NCI-H1105 (cell line): ENCODE results near the gene CST11.

Source experiments
- DNase-seq: peaks from one replicate; lab custom pipeline; 2025; lab: John Stamatoyannopoulos, UW

CST11 gene

GRCh38 chr20:23419995-23420901 lies 32.4 kb downstream of the CST11 start:
- DNase-seq: peak; percentile 25

GRCh38 chr20:23419657-23419994 lies 33.0 kb downstream of the CST11 start:
- DNase-seq: no peak

DNA sequence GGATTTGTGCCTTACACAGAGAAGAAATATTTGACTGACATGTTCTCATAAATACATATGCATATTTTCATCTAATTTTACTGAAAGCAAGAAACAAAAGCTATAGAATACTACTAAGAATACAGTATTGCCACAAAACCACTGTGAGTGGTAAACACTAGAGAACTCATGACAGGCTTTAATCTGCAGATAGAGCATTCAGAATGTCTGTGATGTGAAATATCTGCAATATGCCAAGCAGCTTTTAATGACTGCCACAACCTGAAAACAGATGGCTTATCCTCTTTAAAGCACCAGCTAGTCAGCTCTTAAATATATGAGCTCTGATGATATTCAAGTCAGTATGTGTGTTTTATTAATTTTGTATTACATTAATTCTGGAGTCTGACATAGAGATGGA lies 34.8 kb downstream of the CST11 start:
- DNase-seq: no peak

DNA sequence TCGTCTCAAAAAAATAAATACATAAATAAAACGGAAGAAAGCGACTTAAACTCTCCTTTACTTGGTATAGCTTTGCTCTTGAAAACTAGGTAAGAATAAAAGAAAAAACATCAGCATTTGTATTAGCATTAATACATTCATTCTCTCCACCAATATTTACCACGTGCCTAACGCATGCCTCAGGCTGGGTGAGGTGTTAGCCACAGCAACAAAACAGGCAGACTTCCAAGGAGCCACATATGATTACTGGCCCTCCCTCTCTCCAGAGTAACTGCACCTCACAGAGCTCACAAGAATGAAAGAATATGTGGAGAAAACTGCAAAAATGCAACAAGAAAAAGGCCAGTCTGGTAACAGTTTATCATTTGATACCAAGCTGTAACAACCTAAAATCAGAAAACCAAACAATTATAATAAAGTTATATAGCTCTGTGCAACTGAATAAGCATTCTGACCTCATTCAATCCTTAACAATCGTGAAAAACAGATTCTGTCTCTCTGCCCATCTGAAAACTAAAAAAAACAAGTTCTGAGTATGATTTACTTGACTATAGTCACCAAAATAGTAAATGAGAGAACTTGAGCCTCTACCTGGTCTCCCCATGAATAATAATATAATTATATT lies 36.6 kb downstream of the CST11 start:
- DNase-seq: no peak

- no peak for DNase-seq
Measured at GRCh38 chr20:23415555-23415954, 37.1 kb downstream of the CST11 start.

GRCh38 chr20:23414526-23415188 lies 38.0 kb downstream of the CST11 start:
- no peak for DNase-seq

DNA sequence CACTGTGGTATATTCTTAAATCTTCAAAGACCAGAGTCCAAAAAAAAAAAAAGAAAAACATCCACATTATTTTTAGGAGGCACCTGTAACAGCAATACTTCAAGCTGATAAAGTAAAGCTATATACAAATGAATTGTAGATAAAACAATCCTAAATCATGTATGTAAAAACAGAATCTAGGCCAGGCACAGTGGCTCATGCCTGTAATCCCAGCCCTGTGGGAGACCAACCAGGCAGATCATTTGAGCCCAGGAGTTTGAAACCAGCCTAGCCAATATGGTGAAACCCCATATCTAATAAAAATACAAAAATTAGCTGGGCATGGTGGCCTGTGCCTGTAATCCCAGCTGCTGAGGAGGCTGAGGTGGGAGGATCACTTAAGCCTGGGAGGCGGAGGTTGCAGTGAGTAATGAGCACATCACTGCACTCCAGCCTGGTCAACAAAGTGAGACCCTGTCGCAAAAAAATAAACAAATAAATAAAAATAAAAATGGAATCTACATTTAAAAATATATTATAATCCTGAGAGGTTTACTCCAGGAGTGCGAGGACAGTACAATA lies 38.7 kb downstream of the CST11 start:
- DNase-seq: no peak

DNA sequence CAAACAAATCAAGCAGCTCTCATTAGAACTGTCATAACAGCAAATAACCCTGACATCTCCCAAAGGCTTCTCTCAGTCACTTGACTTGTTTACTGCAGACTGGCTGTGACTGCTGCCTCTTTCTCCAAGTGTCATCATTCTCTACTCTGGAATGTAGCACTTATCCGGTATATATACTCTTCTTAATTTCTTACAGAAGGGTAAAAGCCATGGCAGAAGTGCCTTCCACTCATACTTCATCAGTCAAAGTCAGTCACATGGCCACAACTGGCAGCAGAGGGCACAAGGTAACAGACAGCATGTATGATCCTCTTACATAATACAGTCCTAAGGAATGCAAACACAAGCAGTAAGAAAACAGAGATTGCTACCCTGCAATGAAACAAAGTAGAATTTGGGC lies 40.6 kb downstream of the CST11 start:
- DNase-seq: no peak

DNA sequence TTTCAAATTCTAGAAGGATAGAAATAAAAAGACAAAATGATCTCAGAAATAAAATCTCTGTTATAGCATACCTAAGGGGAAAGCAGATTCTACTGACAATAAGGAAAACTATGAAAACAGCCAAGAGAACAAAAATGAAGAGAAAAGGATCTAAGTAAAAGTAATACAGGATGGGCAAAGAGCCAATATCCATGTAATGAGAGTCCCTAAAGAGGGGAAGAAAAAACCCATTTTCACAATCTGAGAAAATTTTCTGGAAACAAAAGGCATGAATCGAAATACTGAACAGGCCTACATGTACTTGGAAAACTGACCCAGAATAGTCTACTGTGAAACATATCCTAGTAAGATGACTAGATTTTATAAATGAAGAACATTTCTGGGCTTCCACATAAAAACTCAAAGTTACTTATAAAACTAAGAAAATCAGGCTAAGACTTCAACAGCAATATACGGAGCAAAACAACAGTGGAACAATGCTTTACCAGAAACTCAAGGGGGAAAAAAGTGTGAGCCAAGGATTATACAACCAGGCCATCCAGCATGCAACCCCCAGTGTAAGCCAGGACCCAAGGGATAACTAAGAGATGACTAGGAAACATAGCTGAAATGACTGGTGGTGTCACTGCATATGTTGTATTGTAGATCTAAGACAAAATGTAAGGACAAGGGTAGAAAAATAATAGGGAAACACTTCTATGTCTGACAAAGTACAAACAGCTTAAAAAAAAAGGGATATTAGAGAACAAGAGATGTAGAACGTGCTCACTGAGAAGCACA lies 41.6 kb downstream of the CST11 start:
- DNase-seq: no peak

DNA sequence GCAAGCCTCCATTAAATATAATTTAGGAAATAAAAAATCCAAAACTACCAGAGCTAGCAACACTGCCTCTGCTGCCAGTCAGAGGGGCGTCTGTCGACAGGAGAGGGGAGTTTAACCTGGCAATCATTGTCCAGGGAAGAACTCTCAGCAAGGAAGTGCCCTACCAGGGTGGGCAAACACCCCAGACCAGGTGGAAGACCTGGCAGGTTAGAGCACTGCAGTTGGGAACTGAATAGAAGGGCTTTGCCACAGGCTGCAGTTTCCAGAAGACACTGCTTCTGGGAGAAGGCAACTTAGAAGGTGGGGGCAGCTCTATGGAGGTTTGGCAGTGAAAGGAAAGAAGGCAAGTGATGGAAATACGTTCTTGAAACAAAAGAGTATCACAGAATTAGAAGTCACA lies 42.9 kb downstream of the CST11 start:
- no peak for DNase-seq

DNA sequence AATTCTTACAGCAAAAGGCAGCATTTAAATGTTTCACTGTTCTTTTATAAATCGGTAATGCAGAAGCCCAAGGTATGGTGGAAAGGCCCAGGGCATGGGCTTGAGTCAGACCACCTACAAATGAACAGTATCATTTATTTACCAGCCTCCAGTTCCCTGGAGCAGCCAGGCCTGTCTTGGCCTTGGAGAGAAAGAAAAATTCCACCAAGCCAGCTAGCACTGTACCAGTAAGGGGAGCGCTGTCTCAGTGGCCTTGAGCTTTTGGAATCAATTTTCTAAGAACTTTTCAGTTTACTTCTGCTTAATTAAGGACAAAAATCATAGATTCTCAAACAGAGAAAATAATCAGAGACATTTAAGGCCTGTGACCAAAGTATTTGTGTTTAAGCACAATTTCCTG lies 43.7 kb downstream of the CST11 start:
- no peak for DNase-seq

- no peak for DNase-seq
Measured at GRCh38 chr20:23407781-23408464, 44.8 kb downstream of the CST11 start.

- DNase-seq: no peak
Measured at GRCh38 chr20:23406880-23407279, 45.8 kb downstream of the CST11 start.

GRCh38 chr20:23404196-23404595 lies 48.5 kb downstream of the CST11 start:
- no peak for DNase-seq

DNA sequence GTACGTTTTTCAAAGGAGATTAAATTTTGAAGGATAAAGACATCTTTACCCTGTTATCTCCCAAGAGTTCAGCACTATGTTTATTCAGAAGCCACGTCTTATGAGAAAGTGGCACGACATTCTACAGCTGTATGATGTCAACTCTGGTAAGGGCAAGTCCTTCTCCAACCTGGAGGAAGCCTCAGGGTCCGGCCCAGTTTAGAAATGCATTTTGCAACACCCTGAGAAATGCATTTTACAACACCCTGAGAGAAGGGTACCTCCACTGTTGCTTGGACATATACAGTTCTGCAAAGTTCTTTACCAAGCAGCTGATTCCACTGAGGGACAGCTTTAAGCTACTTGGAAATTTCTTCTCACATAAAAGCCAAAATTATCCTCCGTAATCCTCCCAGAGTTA lies 48.9 kb downstream of the CST11 start:
- DNase-seq: no peak

GRCh38 chr20:23401051-23401450 lies 51.6 kb downstream of the CST11 start:
- DNase-seq: no peak
